Fibroblast of skin of back (primary cell): ENCODE data around the gene NHSL2. TPM values are rescaled to one million over a fixed set of nuclear protein-coding genes. Genes with fewer than 3 reads are reported as not detected.
"Not testable (repeated sequence)": the region's sequence is repeated elsewhere in the genome, so short reads cannot be mapped to it uniquely, and the experiment has no call there.

Source experiments
- DNase-seq: peaks from one replicate; pipeline ENCODE4 v3.0.0-alpha.2; 2013
- polyA plus RNA-seq, 2 experiments: library from polyadenylated mRNA; unstranded; fragments of 120-200 nt; gene quantifications; one replicate each; pipeline ENCODE4 v1.2.1, GENCODE V29; 2013; ENCODE audit not compliant: insufficient read length in 2 of 2

The NHSL2 gene
- 11.1 TPM for polyA plus RNA-seq (2013, experiment 1 of 2; ENCODE audit: insufficient read length)
- polyA plus RNA-seq (2013, experiment 2 of 2; ENCODE audit: insufficient read length), result 20.6 TPM

DNA sequence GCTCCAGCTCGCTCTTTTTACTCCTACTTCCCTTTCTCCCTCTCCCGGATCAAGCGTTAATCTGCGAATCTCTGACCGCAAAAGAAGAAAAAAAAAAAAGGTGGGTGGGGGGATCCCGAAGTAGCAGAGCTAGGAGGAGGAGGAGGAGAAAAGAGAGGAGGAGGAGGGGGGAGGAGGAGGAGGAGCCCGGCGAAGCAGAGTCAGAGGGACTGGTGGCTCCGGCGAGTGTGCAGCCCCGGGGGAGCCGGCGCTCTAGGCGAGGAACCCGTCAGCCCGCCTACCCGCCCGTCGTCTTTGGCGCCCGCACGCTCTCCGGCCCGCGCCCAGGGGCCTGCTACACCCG is at the start of gene NHSL2:
Gene NHSL2, plus strand, starts transcription at position 203 of the 343 bp plus-strand sequence.
- peak; percentile 25 for DNase-seq

- no peak for DNase-seq
Observed at GRCh38 chrX:71867680-71868079, 43.0 kb upstream of the NHSL2 start.

- not testable (repeated sequence) for DNase-seq
Observed at GRCh38 chrX:71869566-71869965, 41.1 kb upstream of the NHSL2 start.

DNA sequence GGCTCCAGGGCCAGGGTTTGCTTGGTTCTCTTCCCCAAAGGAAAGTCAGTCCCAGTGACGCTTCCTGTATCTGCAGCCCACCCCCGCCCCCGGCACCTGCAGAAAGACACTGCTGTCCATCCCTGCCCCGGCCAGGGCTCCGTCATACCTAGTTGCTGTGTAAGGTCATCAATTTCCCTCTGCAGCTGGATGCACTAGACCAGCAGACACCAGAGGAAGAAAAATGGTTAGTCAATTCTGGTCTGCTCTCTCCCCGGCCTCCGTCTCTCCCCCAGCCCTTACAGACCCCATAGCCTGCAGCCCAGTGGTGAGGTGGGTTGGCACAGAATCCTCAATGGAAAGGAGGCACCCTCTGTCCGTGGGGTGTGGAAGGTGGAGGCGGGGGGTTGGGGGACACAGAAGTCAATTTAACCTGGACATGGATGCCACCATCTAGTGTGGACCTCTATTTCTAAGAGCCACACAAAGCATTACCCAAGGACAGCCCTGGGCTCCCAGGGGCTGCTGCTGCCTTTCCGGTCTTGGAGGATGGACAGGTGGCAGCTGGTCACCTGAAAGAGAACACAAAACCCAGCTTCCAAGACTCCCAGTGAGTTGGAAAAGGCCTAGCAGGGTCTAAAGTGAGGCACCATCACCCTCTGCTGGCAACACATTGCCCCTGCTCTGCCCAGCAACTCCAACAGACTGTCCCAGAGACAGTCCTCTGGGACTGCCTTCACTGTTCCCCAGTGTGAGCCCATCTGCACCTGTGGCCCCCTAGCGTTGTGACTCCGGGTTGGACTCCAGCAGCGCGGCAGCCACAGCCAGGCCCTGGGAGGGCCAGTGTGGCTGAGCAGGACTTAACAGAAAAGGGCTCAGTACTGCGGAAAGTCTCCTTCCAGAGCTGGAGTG is 40.2 kb upstream of the NHSL2 start:
- DNase-seq, result peak; percentile 7

DNA sequence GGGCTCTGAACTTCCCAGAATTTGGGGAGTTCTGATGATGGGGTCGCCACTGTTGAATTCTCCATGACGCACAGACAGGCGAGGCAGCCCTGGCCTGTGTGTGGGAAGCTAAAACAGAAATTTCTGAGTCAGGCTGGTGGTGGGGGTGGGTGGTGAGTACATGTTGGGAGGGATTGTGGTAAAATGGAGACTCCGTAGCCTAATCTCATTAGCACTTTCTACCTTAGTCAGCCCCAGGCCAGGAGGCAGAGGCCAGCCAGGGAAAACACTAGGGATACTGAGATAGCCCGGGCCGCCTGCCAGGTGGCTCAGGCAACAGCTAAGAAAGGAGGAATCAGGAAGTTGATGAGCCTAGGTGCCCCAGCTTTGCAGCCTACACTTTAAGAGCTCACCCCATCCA is 39.3 kb upstream of the NHSL2 start:
- DNase-seq, result peak; percentile 9

DNA sequence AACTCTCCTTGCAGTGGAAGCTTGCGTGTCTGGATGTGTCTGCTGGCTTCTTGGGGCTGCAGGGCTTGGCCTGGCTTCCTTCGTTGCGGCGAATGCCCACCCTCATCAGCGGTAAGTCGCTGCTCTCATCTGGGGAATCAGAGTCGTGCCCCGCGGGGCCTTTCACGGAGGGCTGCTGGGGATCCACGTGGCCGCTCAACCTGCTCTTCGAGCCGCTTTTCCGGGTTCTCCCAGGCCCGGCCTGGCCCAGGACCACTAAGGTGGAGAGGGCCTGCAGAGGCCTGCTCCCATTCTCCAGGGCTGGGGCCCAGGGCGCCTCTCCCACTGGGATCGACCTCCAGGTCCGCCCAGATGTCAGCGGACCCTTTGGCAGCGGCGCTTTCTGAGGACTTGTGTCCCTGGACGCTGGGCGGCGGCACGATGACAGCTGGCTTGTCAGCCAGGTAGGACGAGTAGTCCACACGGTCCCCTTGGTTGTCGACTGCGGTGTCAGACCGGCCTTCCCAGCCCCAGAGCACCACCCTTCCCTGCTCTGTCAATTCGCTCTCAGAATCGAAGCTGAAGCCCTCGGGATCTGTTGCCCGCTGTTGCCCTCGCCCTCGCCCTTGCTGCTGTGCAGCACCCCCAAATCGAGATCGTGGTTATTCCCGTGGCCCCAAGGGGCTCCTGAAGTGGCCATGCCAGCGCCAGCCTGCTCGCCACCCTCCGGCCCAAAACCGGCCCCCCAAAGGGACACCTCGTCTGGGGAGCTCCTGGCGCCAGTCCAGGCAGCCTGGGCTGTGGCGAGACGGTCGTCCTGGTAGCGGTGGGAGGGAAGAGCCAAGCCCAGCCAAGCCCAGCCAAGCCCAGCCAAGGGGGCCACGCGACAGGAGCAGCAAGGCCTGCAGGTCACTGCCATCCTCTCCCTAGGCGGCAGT is 37.8 kb upstream of the NHSL2 start:
- DNase-seq, result no peak

GRCh38 chrX:71873459-71873833 is 37.2 kb upstream of the NHSL2 start:
- no peak for DNase-seq

- not testable (repeated sequence) for DNase-seq
Observed at GRCh38 chrX:71876841-71877240, 33.8 kb upstream of the NHSL2 start.

DNA sequence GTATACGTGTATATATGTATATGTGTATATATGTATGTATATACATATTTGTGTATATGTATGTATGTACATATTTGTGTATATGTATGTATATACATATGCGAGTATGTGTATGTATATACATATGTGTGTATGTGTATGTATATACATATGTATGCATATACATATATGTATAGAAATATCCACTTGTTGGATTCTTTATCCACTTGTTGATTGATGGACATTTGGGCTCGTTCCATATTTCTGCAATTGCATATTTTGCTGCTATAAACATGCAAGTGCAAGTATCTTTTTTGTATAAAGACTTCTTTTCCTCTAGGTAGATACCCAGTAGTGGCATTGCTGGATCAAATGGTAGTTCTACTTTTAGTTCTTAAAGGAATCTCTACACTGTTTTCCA is 25.5 kb upstream of the NHSL2 start:
- DNase-seq, result no peak

DNA sequence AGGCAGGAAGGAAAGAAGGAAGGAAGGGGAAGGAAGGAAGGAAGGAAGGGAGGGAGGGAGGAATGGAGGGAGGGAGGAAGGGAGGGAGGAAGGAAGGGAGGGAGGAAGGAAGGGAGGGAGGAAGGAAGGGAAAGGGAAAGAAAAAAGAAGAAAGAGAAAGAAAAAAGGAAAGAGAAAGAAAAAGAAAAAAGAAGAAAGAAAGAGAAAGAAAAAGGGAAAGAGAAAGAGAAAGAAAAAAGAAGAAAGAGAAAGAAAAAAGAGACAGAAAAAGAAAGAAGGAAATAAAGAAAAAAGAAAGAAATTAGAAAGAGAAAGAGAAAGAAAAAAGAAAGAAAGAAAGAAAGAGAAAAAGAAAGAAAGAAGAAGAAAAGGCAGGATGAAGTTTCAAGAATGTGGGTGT is 15.0 kb upstream of the NHSL2 start:
- DNase-seq, result no peak

DNA sequence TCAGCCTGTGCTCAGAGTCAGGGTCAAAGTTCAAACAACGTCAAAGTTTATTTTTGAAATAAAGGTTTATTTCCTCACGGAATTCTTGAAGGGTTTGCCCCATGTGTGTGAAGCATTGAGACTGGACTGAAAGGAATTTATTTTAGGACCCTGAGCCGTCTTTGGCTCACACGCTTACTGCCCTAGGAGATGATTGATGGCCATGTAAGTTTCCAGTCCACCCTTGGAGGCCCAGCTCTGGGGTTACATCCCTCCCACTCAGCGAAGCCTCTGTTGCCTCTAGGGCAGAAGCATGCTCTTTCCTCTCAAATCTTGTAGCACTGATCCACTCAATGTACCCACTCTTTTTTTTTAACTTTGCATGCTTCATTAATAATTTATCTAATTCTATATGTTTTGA is 4.5 kb upstream of the NHSL2 start:
- DNase-seq, result no peak

DNA sequence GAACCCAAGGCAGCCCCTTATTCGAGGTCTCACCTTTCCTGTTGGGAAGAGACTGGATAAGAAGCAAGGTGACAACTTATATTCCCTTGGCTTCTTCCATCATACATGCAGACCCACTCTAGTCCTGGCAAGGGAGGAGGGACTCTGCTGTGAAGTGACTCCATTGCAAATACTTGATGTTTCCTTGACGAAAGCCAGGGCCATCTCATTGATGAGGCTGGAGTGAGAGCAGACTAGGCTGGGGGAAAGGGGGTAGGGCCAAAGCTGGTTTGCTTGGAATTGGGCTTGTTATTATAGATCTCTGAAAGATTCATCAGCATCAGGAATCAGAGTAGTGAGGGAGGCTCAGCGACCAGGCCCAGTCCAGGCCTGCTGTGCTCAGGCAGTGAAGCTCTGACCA is 2.3 kb upstream of the NHSL2 start:
- DNase-seq, result no peak

DNA sequence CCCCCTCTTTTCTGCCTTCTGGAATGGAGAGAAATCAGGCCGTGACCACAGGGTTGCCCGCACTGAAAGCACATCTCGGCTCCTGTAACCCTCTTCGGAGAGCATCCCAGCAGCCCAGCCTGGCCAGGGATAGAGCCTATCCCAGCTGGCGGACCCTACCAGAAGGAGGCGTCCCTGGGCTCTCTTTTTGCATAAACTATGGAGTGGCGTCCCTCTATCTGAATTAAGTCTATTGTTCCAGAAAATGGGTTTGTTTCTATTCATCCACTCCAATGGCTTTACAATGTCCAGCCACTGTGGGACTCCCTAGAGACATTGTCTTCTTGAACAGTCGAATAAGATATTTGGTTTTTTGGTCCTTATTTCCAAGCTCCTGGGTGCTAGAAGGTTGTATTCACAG is 689 bp upstream of the NHSL2 start:
- peak; percentile 27 for DNase-seq

DNA sequence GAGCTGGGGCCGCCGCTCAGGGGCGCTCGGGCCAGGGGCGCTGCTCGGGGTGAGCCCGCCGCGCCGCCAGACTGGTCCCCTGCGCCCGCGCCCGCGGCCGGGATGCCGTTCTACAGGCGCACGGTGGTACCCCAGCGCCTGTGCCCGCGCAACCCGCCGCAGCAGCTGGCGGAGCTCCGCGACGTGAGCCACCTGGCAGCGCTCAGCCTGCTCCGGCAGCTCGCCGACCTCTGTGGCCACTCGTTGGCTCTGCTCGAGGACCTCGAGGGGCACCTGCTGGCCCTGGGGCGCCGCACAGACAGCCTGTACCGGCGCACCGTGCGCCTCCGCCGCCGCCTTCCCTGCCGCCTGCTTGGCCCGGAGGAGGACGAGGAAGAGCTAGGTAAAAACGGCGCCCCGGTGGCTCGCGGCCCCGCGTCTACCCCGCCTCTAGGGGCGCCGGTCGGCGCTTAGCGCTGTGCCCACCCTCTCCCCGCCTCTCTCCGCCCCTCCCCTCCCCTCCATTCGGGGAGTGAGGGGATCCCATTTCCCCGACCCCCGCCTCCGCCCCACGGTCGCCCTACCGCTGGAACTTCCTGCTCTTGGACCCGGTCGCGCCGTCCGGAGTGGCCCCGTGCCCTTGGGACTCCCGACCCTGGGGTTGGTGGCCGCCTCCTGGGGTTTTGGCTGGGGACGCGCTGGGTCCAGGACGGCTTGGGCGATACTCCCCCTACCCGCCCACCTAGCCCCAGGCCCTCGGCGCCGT is 513 bp downstream of the NHSL2 start:
- DNase-seq, result no peak

- DNase-seq, result no peak
Observed at GRCh38 chrX:71911731-71912050, 1.0 kb downstream of the NHSL2 start.

DNA sequence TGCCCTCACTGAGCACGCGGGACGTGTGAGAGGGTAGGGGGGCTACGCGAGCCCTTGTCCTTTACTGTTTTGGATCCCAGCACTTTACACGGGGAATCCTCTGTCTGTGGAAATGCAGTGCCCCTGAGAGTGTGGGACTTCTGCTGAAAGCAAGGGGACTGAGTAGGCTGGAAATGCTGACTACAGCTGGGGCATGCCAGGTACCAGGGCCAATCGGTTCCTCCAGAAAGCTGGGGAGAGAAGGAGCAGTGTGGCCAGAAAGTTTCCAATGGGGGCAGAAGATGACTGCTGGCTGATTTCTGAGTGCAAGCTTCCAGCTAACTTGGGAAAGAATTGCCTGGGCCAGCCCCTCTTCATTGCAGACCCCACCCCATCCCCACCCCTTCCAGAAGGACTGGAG is 1.5 kb downstream of the NHSL2 start:
- DNase-seq, result no peak

GRCh38 chrX:71913156-71913950 is 2.7 kb downstream of the NHSL2 start:
- no peak for DNase-seq

- peak; percentile 62 for DNase-seq
Observed at GRCh38 chrX:71917621-71918343, 7.1 kb downstream of the NHSL2 start.

- DNase-seq, result peak; percentile 82
Observed at GRCh38 chrX:71919431-71919830, 8.8 kb downstream of the NHSL2 start.

GRCh38 chrX:71919886-71920285 is 9.2 kb downstream of the NHSL2 start:
- DNase-seq, result no peak

DNA sequence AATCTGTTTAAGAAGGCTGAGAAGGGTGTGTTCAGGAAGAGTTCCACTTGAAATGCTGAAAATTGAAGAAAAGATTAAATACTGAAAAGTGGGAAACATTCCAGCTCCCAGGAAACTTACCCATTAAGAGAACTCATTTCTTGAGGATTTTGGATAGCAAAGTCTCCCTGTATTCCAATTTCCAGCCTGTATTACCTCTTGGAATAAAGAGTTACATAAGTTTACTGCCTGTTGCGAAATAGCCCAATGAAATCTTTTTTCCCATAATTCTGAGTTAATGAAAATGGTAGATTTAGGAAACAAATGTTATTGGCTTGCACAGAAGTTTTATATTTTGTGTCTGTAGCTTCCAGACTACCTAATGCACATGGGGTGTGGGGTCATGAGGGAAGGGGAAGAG is 12.0 kb downstream of the NHSL2 start:
- DNase-seq, result no peak
